Endometrial microvascular endothelial cells (primary cell): Measurements from ENCODE around the gene ITGA3. TPM values are rescaled to one million over a fixed set of nuclear protein-coding genes. Genes with fewer than 3 reads are reported as not detected.

Experiments
- in situ Hi-C: cut with HindIII; loops from 2 replicates; pipeline ENCODE4 v1.10.0; 2017; ENCODE audit warnings: low sequenced_read_pairs, low pct_unique_long_range_greater_than_20kb; ENCODE audit errors: inconsistent ontology term
- total RNA-seq: library from RNA; depleted of rRNA; stranded (reverse); fragments of >200 nt; gene quantifications from one replicate; pipeline ENCODE4 v1.2.3, GENCODE V29; 2015; ENCODE audit errors: inconsistent ontology term

The ITGA3 gene
- total RNA-seq, 1 donor from 2014 or later: 255 TPM

DNA sequence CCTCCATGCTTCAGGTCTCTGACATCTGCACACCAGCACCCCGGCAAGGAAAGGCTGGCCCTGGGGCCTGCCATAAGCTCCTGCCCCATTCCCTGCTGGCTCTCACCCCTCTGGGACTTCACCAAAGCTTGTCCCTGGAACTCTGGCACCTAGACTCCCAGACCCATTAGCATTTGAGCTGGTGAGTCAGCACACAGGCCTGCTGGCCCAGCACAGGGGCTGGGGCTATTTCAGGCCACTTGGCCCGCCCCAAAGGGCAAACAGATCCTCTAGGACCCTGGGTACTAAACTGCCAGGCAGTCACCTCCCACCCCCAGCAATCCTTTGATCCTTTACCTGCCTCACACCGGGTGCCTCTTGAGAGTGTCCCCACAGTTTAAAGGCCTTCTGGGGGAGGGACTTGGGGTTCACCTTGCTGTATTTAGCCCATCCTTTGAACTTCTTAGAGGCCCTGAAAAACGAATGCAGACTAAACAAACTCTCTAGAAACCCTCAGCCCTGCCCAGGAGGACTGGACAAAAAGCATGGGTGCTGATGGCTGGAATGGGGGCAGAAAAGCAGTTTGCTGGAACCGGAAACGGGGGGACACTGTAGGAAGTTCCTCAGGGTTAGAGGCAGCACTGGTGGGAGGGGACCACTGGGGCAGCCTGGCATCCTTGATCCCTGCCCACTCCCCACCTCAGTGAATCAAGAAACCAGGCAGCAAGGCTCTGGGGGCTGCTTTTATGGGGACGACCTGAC is 77.3 kb downstream of the ITGA3 start:
- in situ Hi-C loops: no loop called here

DNA sequence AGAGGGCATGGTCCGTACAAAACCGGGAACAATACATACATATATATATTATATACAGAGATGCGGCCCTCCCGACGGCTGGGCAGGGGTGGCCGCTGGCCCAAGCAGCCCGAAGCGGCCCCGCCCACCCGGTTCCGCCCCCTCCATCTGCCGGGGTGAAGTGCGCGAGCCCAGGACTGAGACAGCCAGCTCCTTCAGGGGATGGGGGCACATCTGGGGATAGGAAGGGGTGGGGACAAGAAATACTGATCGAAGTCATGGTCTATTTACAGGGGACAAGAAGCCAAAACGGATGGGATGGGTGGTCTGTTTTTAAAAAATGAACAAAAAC is 77.8 kb downstream of the ITGA3 start:
- in situ Hi-C loops: no loop called here

DNA sequence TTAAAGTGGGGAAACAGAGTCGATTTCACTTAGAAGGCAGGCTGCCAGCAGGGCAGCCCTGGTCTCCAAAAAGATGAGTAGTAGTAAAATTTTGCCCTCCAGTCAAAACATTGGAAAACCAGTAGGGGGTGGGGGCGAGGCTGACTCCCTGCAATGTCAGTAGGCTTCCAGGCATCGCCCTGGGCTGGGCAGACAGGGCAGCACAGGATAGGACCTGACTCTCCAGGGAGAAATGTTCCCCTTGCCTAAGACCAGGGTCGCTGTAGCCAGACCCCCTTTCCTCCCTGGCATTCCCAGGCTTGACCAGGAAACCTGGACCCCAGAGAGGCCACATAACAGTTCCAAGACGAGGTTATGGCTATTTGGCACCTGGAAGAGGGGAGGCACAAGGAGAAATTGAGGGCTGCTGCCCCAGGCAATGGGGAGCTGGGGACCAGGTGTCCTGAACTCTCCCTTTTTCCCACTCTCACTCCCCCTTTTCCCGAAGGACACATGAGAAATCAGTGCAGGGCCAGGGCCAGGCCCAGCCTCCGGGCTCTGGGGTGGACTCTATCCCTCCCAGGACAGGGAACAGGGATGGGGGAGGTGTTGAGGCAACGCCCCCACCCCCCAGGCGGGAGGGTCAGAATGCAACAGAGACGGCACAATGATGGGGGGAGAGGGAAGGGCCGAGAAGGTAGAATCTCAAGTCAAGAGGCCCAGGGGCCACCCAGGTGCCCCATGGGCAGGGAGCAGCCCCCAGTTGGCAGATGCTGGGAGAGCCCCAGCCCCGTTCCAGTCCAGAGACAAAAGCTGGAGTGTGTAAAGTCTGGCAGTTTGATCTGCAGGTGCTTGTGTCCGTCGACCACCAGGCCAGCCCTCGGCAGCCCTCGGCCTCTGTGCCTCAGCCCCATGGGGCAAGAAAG is 78.5 kb downstream of the ITGA3 start:
- in situ Hi-C loops: no loop called here

DNA sequence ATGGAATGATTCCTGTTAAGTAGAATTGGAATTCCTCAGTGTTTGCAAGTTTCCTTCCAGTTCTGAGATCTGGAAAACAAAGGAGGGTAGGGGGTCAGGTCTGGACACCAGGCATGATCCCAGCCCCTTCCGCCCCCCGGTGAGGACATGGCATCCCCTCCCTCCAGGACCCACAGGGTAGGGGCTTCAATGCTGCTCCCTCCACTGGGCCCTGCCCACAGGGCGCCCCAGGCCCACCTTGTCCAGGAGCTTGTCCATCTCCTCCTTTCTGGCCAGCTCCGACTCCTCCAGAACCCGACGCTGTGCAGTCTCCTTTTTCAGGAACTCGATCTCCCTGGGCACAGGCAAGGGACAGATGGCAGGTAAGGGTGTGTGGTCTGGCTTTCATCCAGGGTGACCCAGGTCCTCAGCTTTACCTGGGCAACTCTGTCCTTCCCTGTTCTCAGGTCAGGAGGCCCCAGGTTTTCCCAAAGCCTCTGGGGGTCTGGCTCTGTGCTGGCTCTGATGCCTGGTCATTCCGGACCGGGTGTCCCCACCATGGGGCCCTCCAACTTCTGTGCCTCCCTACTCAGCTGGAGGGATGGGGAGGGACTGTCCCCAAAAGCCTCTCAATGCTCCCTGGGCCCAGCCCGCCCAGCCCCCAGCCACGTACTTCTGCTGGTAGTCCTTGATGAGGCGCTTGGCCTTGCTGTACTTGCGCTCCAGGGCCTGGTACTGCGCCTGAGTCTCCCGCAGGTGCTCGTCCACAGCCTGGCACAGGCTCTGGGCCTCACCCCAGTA is 79.6 kb downstream of the ITGA3 start:
- in situ Hi-C loops: no loop called here

DNA sequence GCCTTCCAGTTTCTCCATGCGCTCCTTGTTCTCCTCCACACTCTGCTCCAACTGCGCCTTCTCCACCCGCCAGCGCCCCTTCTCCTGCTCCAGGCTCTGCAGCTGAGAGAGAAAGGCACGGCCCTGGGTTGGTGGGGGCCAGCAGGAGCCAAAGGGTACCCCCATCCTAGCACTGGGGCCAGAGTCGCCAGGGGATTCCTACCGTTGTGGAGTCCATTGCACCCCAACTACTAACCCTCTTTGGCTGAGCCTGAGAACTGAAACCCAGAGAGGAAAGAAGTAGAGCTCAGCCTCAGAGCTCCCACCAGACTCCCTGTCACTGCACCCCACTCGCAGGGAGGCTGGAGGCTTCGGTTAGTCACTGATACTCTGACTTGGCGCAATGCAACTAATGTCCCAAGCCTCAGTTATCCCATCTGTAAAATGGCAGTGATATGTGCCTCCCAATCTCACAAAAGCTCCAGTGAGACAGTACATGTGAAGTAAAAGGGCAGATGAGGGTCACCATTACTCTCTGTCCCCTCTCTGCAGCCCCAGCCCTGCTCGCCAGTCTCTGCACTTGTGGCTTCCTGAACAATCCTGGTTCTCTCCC is 80.3 kb downstream of the ITGA3 start:
- in situ Hi-C loops: no loop called here

DNA sequence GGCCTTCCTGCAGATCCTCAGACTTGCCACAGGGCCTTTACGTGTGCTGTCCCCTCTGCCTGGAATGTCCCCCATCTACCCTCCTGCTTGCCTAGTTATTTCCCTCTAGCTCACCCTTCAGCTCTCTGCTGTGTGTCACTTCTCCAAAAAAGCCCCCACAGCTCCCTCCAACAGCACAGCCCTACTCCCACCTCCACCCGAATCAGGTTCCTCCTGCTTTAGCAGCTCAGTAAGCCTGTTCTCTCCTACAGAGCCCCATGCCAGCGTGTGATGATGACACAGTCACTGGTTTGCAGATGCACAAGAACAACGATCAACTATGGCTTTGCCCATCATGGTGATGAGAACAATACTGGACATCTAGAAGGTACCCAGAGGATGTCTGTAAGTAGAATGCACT is 81.1 kb downstream of the ITGA3 start:
- in situ Hi-C loops: no loop called here

DNA sequence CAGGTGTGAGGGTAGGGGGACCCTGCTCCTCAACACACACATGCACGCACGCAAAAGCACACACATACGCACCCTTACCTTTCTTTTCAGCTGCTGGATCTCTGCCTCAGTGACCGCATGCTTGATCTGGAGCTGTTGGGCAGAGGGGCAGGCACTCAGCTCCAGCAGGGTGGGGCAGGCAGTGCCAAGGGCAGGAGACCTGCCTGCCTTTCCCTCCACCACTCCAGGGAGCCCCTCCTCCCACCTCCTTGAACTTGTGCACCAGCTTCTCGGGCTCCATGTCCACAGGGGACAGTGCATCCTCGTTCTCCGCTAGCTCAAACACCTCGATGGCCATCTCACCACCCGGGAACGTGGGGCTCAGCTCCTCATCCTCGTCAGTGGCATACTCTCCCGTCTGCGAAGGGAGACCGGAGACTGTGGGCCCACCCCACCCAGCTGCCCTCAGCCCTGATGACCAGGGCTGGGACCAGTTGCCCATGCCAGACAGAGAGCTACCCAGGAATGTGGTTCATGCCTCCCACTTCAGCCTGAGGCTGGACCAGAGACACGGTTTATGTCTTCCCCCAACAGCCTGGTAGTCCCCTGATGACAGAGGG is 83.4 kb downstream of the ITGA3 start:
- in situ Hi-C loops: no loop called here

Other genes with a start within 250 kb of the ITGA3 start
- not detected for gene TAC4, start 208.0 kb upstream of the ITGA3 start, total RNA-seq
- not detected for gene DLX4, start 86.9 kb upstream of the ITGA3 start, total RNA-seq
- not detected for gene DLX3, start 60.9 kb upstream of the ITGA3 start, total RNA-seq
- gene PDK2, start 39.2 kb downstream of the ITGA3 start, total RNA-seq: 12.2 TPM
- gene SAMD14, start 74.0 kb downstream of the ITGA3 start, total RNA-seq: 1.5 TPM
- 28.3 TPM for gene PPP1R9B, start 94.6 kb downstream of the ITGA3 start, total RNA-seq
- not detected for gene SGCA, start 109.9 kb downstream of the ITGA3 start, total RNA-seq
- gene COL1A1, start 145.5 kb downstream of the ITGA3 start, total RNA-seq: 95.4 TPM
- not detected for gene TMEM92, start 218.4 kb downstream of the ITGA3 start, total RNA-seq